ENCODE measurements around the gene MPPED1.

MPPED1 gene

GRCh38 chr22:43466710-43467109 lies 54.9 kb downstream of the MPPED1 start:
- DNase-seq (ENCODE audit: extremely low read depth, low read depth), result no peak
- no peak overlapping the region for H3K4me3 ChIP-seq (replicated peaks; ENCODE audit: low read depth, low read length)
- TF ChIP-seq, protein P1, sequence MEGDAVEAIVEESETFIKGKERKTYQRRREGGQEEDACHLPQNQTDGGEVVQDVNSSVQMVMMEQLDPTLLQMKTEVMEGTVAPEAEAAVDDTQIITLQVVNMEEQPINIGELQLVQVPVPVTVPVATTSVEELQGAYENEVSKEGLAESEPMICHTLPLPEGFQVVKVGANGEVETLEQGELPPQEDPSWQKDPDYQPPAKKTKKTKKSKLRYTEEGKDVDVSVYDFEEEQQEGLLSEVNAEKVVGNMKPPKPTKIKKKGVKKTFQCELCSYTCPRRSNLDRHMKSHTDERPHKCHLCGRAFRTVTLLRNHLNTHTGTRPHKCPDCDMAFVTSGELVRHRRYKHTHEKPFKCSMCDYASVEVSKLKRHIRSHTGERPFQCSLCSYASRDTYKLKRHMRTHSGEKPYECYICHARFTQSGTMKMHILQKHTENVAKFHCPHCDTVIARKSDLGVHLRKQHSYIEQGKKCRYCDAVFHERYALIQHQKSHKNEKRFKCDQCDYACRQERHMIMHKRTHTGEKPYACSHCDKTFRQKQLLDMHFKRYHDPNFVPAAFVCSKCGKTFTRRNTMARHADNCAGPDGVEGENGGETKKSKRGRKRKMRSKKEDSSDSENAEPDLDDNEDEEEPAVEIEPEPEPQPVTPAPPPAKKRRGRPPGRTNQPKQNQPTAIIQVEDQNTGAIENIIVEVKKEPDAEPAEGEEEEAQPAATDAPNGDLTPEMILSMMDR (IDR thresholded peaks at IDR 0.05; ENCODE audit: low read depth, low read length, missing control alignments), result no peak

GRCh38 chr22:43467216-43467940 lies 55.6 kb downstream of the MPPED1 start:
- H3K4me3 ChIP-seq (replicated peaks; ENCODE audit: low read depth, low read length), result no peak overlapping the region
- TF ChIP-seq, protein P1 (IDR thresholded peaks at IDR 0.05; ENCODE audit: low read depth, low read length, missing control alignments), result no peak
- DNase-seq (ENCODE audit: extremely low read depth, low read depth), result no peak

GRCh38 chr22:43470253-43470652 lies 58.4 kb downstream of the MPPED1 start:
- TF ChIP-seq, protein P1 (IDR thresholded peaks at IDR 0.05; ENCODE audit: low read depth, low read length, missing control alignments), result no peak
- no peak overlapping the region for H3K4me3 ChIP-seq (replicated peaks; ENCODE audit: low read depth, low read length)
- DNase-seq (ENCODE audit: extremely low read depth, low read depth), result no peak

DNA sequence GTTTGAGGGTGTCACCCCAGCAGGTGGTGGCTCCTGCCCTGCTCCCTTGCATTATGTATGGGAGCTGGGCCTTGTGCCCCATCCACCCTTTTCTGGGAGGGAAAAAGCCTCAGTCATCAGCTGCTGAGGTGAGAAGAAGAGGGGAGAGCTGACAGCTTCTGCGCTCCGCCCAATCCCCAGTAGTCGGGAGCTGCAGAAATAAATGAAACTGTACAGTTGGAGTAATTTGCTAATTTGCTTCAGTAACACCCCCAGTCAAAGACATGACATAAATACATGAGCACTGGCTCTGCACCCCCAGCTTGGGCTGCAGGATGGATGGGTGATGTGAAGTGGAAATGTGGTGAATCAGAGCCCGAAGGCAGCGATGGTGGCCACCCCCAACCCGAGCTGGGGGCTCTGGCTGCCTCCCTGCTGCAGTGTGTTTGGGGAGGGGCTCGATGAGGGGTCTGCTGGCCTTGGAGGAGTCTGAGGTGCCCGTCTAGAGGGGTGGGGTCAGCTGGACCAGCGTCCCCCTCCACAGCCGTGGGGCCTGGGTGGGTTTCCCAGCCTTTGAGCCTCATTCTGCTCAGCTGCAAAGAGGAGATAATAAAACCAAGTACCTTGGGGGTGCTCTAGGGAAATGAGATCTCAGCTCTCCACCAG lies 59.2 kb downstream of the MPPED1 start:
- TF ChIP-seq, protein P1 (IDR thresholded peaks at IDR 0.05; ENCODE audit: low read depth, low read length, missing control alignments), result no peak
- DNase-seq (ENCODE audit: extremely low read depth, low read depth), result no peak
- no peak overlapping the region for H3K4me3 ChIP-seq (replicated peaks; ENCODE audit: low read depth, low read length)

GRCh38 chr22:43471606-43472135 lies 59.9 kb downstream of the MPPED1 start:
- H3K4me3 ChIP-seq (replicated peaks; ENCODE audit: low read depth, low read length), result no peak overlapping the region
- DNase-seq (ENCODE audit: extremely low read depth, low read depth), result no peak
- TF ChIP-seq, protein P1 (IDR thresholded peaks at IDR 0.05; ENCODE audit: low read depth, low read length, missing control alignments), result no peak

- no peak overlapping the region for H3K4me3 ChIP-seq (replicated peaks; ENCODE audit: low read depth, low read length)
- no peak for DNase-seq (ENCODE audit: extremely low read depth, low read depth)
- TF ChIP-seq, protein P1 (IDR thresholded peaks at IDR 0.05; ENCODE audit: low read depth, low read length, missing control alignments), result no peak
Observed at GRCh38 chr22:43473031-43473430, 61.2 kb downstream of the MPPED1 start.

Measured in HFF-Myc (cell line).